Ishikawa (cell line): ENCODE data around the gene SHH.

Experiments
- CEBPB ChIP-seq: IDR thresholded peaks from 2 replicates; pipeline ENCODE4 v1.6.1; 2012
- EP300 ChIP-seq: IDR thresholded peaks from 2 replicates; pipeline ENCODE4 v1.6.1; 2012; ENCODE audit warnings: borderline replicate concordance
- FOXM1 ChIP-seq: IDR thresholded peaks from 2 replicates; pipeline ENCODE4 v1.6.1; 2012; ENCODE audit warnings: low read depth, borderline replicate concordance
- NFIC ChIP-seq: IDR thresholded peaks from 2 replicates; pipeline ENCODE4 v1.6.1; 2012
- REST ChIP-seq: IDR thresholded peaks from 2 replicates; pipeline ENCODE4 v1.6.1; 2012; ENCODE audit warnings: low read depth, mild to moderate bottlenecking

GRCh38 chr7:155816996-155817395, 4.7 kb upstream of the SHH start:
- TF ChIP-seq FOXM1: no peak
- TF ChIP-seq REST: no peak
- no peak for TF ChIP-seq NFIC
- TF ChIP-seq EP300: no peak
- no peak for TF ChIP-seq CEBPB
